Heart left ventricle (tissue), 13 donors: ENCODE results near the gene GPR84.

Experiments used
- CTCF ChIP-seq, 12 donors: fragments of 200-600 bp; sonication (generic) in 4 of 12; IDR thresholded peaks; one replicate each; pipeline versions ENCODE4 v1.5.0 to v1.8.0; 2018 to 2022; ENCODE audit warnings: antibody characterized with exemption in 12 of 12, mild to moderate bottlenecking in 5 of 12
- POLR2A ChIP-seq, 2 donors: fragments of 450-650 bp; IDR thresholded peaks; one replicate each; pipeline ENCODE4 v1.6.1; 2017; ENCODE audit warnings: antibody characterized with exemption in 2 of 2, mild to moderate bottlenecking in 2 of 2, moderate library complexity in 2 of 2
- donor health status: ischemic (EF 13 %, LVEDD 7.1; RV severe dilation, severe dysfunction).
- donor health status: DM: no; HTN: yes; CAD: no.
- donor health status: DM: no; HTN: no; CAD: no.
- donor health status: ischemic (EF 25% LVEDD 6.9; RV normal size, moderate dysfunction).
- donor health status: ischemic (EF 25% LVEDD 5.7; RV mildly dilated, moderate dysfunction).
- donor health status: ischemic (EF 35%, LVEDD 5.7; RV mildly dilated, moderate dysfunction).
- donor health status: nonischemic (EF 11% LVEDD 7.7; RV severe dilation, severe dysfunction).
- donor health status: DM: yes; HTN: yes; CAD: no.
- donor health status: PGD.
- donor health status: ischemic (EF 29% LVEDD 5.4; RV normal size, mild dysfunction).
- donor health status: nonischemic (EF 23%, LVEDD 6.1; RV moderate dilation, normal function).

GRCh38 chr12:54412786-54413185 lies 48.5 kb upstream of the GPR84 start:
- TF ChIP-seq CTCF (IDR thresholded peaks at IDR 0.05) (no peak), POLR2A (IDR thresholded peaks at IDR 0.05) (no peak)
